NCI-H526 (cell line): ENCODE data around the gene VGF.

Source experiments
- DNase-seq, 2 experiments: peaks; one replicate each; lab custom pipeline; 2025; lab: John Stamatoyannopoulos, UW

The VGF gene

DNA sequence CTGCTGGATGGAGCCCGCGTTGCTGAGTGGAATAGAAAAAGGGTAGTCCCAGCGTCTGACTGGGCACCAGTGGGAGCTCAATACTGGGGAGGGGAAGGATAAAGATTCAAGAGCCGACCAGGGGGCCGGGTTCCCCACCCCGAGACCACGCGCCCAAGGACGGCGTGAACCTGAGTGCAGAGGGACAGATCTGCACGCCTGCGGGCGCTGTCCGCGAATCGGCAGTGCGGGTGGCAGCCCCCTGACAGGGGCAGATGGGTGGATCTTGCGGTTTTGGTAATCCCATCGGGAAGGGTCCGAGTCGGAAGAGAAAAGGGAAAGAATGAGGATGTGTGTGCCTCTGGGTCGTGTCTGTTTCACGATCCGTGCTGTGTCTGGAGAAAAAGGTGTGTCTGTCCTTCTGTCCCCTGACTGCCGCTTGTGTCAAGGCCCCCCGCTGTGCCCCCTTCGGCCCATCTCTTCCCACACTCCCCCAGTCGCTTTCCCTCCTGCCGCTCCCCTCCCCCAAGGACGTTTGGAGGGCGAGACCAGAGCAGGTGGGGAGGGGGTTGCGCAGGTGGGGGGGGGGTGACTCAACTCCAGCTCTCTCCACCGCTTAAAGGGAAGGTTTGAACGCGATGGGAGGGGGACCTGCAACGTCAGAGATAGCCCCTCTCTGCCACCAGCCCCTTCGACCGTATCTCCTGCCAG is 734 bp upstream of the VGF start:
- no peak for DNase-seq

DNA sequence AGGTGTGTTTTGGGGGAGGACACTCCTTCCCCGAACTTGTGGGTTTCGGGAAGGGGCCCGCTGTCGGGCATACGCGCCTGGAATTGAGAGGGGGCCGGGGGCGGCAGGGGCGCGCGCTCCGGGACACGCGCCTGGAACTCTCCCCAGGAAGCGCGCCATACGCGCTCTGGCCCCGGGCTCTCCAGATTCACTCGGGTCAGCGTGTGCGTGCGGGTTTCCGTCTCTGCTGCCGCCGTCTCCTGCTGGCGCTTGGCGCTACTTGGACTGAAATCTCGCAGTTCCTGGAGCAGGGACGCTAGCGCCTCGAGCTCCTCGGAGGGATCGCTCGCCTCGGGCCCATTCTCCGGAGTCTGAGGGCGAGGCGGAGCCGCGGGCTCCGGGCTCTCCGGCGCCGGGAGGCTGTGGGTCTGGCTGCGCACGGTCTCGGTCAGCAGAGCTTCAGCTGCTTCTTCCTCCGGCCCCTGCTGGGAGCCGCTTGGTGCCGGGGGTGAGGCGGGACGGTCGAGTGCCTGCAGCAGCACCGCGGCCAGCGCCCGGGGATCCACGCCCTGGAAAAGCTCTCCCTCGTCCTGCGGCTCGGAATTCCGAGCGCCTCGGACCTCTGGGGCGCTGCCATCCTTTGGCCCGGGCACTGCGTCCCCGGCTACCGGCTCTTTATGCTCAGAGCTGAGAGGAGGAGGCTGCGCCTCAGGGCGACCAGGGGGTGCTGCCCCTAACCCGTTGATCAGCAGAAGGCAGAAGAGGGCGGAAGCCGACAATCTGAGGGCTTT is 1.1 kb downstream of the VGF start:
- DNase-seq, result peak in 1 of 2 experiments; percentile 50

DNA sequence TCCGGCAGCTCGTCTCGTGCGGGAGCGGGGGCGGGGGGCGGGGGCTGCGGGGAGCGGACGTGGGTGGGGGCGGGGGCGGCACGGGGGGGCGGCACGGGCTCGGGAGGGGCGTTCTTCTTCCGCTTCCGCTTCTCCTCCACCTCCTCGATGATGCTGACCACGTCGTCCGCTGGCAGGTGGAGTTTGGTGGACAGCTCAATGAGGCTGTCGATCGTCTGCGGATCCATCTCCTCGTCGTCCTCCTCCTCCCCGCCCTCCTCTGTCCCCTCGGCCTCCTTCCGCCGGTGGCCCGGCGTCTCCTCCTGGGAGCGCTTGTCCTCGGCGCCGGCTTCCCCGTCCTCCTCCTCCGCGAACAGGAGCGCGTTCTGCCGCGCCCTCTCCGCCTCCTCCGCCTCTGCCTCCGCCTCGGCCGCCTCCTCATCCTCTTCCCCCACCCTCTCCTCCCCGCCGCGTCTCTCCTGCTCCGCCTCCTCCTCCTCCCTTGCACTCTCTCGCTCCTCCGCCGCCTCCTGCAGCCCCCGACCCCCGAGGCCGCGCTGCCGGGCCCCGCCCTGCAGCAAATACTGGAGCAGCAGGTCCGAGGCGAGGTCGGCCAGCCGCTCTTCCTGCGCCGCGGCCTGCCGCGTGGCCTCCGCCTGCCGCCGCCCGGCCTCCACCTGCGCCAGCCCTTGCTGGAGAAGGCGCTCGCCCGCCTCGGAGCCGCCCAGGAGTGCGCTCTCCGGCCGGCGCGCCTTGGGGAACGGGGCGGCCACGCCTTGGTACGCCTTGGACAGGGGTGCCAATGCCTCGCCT is 1.9 kb downstream of the VGF start:
- peak; percentile 26 to 79 for DNase-seq

DNA sequence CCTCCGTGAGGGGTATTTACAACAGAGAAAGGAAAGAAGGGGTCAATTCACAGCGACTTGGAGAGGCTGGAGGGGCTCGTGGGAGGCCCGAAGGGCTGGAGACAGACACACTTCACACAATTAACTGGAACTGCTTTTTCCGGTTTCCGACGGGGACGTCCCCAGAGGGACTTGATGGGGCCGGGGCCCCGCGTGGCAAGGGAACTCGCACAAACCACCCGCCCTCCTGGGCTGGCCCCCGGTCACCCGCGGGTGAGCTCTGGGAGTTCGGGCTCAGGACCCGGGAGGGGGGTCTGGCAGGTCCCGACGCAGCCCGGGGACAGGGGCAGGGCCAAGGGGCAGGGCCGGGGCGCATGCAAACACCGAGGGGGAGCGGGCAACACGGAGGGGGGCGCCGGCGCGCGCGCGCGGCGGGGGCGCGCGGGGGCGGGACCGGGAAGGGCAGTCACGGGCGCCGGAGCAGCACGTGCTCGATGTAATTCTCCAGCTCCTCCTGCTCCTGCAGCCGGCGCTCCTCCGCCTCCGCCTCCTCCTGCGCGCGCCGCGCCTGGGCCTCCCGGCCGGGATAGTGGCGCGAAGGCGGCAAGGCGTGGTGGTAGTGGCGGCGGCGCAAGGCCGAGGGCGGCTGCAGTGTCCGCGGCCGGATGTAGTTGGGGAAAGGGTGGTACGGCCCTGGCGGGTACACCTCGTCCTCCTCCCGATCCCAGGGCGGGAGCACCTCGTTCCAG is 2.7 kb downstream of the VGF start:
- peak; percentile 35 to 85 for DNase-seq

DNA sequence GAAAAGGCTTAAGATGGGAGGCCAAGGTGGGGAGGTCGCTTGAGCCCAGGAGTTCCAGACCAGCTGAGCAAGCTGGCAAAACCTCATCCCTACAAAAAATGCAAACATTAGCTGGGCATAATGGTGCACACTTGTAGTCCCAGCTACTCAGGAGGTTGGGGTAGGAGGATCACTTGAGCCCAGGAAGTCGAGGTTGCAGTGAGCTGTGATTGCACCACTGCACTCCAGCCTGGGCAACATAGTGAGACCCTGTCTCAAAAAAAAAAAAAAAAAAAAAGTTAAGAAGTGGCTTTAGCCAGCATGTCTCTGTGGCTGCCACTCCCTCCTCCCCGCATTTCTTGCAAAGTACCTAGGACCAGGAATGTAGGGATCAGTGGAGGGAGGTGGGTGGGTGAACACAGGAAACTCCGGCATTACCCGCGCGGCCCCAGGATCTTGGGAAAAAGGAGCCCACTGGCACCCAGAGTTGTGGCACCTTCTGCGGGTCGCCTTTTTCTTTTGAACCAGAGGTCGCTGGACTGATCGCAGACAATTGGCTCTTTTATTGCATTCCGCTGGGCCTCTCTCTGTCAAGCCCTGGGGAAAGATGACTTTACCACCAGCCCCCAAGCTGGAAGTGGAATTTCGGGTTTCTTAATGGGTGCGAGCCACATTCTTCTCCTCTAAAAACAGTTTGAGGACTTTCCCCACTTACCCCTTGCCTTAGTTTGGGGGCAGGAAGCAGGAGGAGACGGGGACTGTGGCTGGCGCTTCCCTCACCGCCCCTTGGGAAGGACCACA is 3.5 kb downstream of the VGF start:
- DNase-seq, result no peak

DNA sequence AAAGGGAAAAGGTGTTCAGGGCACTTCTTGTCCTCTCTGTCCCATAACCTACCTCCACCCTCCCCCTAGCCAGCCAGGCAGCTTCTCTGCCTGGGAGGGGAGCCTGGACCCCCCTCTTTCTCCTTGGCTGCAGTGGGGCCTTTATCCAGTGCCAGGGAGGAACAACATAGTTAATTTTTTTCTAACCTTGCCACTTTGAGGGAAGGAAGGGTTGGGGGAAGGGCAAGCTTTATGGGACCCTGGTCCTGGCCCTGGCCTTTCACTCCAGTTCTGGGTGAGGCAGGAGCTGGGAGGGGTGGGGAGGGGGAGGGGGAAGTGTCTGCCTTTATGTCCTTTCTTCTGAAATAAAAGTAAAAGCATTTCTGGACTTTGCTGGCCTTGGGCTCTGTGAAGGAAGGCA is 4.5 kb downstream of the VGF start:
- no peak for DNase-seq

DNA sequence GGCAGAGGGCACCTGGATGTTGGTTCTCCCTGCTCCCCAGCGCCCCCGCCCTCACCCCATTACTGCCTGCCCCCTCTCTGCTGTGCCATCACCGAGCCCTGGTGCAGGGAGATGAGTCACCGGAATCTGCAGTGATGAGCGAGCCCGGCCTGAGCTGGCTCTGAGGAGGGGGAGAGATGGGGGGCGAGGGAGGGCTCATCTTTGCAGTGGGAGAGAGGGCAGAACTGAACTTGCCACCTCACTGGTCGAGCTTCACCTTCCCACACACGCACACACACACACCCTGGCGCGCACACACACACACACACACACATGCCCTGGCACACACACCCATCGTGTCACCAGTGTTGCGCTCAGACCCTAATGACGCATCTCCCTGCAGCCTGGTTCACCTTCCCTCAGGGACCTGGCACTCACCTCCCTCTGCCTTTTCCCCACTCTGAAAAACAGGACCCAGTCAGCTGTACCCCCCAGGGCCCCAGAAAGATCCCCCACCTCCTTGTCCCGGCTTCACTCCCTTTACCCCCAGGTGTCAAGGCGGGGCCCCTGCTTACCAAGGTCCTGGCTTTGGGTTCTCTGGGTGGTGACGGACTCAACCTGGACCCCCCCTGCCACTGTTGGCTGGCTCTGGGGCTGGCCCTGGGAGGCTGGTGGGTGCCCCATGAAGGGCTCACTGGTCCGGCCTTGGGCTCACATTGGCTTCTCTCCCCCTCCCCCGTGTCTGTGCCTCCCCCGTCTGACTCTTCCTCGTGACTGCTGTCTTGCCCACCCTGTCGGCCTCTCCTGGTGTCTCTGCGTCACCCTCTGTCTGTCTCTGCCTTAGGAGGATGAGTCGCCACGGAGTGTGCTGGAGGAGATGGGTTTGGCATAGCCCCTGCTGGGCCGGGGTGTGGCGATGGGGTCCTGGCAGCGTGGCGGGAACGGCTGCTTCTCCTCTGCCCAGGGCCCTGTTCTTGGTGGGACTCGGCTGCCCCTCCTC is 5.4 kb downstream of the VGF start:
- DNase-seq, result no peak

DNA sequence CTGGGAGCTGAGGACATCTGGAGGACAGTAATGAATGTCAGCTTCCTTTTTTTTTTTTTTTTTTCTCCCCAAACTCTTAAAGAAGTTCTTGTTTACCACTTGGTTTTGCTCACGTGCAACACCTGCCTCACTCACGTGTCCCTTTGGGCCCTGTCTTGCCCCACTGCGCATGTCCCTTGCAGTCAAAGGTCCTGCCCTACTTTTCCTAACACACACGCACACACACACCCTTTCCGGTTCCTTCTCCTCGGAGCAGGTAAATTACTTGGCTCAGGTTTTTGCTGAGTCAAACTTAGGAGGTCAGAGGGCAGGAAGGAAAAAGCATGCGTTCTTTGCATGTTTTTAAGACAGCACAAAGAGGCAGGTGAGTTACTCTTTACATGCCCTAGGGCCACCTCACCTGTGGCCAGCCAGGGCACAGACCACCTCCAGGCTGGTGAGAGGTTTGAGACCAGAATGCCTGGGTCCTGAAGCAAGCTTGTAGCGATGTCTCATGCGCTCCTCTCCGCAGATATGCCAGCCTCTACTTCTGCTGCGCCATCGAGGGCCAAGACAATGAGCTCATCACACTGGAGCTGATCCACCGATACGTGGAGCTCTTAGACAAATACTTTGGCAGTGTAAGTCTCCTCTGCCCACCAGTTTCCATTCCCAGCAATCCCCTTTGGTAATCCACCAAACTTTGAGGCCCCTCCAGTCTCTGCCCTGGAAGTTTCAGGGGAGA is 8.3 kb downstream of the VGF start:
- no peak for DNase-seq

DNA sequence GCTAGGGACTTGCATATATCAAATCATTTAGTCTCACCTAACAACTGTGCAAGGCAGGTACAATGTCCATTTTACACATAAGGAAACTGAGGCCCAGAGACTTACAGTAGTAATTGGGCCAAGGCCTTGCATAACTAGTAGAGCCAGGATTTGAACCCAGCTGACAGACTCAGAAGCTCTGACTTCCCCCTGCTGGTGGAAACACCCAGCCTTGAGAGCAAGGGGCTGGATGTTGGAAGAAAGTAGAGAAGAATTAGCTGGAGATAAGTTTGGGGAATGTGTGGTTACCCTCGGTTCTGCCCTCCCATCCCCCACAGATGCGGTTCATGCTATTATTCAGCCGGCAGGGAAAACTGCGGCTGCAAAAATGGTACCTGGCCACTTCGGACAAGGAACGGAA is 9.1 kb downstream of the VGF start:
- no peak for DNase-seq

DNA sequence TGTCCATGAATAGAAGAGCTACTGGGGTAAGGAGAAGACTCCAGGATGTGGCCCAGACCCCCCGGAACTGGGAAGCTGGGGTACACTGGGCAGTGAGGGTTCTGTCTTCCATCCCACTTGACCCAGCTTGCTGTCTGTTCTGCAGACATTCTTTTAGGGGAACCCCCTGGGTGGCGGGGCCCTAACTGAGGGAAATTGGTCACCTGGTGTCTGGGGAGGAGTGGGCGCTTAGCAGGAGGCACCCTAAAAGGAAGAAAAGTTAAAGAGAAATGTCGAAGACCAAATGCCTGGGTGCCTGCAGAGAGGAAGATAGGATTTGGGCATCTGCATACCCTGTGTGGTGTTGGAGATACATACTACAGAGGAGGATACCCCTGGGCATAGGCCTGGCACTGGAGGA is 10.1 kb downstream of the VGF start:
- no peak for DNase-seq

DNA sequence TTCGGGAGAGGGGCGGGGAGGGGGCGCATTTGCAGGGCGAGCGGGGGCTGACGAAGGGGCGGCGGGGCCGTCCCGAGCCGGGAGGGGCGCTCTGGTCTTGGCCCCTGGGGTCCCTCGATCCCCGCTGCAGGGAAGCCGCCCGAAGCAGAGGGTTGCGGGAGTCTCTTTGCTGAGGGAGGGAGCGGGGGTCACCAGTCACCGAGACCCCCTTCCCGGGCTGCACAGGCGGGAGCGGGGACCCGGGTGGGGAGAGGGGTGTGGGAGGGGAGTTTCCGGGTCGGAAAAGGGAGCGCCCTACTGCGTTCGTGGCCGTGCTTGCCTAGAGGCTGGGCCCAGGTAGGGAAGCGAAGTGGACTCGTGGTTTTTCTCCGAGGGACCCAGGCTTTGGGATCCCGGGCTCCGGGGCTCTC is 10.7 kb downstream of the VGF start:
- DNase-seq, result peak in 1 of 2 experiments; percentile 58

DNA sequence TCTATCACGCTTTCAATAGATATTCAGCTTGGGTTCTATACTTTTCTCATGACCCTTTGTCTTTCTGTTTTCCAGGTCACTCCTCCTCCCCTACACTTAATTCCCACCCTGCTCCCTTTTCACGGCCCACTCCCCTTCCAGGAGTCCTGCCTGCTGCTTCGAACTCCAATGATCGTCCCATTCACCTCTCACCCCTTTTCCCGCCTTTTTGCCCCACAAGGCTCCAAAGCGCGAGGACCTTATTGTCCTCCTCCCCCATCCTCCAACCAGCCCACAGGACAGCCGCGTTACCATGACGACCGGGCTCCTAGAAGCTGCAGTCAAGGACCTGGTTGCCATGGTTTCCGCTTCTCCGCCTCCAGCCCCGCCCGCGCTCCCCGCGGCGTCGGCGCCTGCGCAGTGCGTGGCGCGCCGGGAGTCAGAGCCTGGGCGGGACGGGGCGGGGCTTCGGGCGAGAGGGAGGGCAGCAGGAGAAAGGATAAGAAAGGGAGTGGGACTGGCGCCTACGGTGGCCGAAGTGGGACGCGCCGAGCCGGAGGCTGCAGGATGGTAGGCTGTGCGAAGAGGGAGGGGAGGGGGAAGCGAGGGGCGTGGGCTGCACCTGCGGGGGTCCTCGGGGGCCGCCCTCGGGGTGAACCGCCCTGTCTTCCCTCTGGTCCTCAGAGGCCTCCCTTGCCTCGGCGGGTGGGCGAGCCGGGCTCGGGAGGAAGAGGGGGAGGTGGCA is 11.2 kb downstream of the VGF start, which contains the start of gene AP1S1:
AP1S1 (plus strand) TSS at position 508 of the 724 bp plus-strand sequence; CDS start at position 547, 39 bp downstream.
- DNase-seq, result peak; percentile 95 to 98

DNA sequence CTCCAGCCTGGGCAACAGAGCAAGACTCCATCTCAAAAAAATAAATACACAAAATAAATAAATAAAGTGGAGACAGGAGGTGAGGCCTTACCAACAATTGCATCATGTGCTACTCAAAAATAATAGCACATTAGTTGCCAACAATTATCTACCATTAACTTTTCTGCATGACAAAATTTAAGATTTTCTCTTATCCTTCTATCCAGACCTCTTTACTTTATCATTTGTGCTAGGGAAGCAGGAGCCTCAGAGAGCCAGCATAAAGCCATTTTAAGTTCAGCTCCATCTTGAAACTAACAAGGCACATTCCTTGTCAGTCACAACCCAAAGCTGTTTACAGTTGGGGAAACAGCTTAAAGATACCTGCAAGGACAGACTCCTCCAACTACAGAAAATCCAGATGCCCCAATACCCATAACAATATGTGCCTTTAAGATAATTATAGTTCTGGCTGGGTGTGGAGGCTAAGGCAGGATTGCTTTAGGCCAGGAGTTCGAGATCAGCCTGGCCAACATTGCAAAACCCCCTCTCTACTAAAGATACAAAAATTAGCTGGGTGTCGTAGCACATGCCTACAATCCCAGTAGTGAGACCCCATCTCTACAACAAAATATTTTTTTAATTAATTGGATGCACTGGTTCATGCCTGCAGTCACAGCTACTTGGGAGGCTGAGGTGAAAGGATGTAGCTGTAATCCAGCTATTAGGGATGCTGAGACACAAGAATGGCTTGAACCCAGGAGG is 13.3 kb downstream of the VGF start:
- no peak for DNase-seq

DNA sequence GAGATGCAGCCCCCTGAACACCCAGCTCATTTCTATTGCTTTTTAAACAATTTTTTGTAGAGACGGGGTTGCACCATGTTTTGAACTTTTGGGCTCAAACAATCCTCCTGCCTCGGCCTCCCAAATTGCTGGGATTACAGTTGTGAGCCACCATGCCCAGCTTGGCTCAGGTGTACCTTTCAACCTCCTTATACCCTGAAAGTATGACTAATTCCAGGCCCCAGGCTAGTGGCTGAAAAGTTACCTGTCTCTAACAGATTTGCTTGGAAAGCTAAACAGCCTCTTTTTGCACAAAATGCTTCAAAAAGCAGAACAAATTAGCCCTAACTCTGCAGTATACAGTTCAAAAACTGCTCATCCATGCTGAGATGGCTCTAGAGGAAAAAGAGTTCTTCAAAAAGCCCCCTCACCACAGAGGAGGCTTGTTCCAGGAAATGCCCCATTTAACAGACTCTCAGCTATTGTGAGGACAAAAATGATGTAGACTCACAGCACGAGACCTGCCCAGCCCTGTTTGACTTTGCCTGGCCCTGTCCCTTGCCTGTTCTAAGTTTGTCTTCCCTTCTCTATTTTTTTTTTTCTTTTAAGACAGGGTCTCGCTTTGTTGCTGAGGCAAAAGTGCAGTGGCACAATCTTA is 24.5 kb downstream of the VGF start:
- DNase-seq, result no peak

DNA sequence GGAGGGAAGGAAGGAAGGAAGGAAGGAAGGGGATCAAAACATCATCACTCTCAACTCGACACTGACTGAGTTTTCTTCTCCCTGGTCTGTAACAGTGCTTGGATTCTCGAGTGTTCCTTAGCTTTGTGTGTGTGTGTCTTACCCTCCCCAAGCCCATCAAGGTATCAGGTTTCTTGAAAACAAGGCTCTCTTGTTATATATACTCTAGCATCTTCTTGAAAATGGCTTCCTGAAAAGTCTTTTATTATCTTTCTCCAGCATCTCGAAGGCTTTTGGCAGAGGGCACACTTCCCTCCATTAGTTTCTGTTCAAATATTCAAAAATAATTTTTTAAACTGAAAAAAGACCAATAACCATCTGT is 25.1 kb downstream of the VGF start:
- no peak for DNase-seq

DNA sequence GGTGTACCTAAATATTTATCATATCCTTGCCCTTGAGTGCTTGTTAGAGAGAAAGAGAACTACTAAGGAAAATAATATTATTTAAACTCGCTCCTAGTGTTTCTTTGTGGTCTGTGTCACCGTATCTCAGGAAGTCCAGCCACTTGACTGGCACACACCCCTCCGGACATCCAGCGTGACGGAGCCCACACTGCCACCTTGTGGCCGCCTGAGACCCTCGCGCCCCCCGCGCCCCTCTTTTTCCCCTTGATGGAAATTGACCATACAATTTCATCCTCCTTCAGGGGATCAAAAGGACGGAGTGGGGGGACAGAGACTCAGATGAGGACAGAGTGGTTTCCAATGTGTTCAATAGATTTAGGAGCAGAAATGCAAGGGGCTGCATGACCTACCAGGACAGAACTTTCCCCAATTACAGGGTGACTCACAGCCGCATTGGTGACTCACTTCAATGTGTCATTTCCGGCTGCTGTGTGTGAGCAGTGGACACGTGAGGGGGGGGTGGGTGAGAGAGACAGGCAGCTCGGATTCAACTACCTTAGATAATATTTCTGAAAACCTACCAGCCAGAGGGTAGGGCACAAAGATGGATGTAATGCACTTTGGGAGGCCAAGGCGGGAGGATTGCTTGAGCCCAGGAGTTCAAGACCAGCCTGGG is 27.0 kb downstream of the VGF start:
- peak in 1 of 2 experiments; percentile 28 for DNase-seq

DNA sequence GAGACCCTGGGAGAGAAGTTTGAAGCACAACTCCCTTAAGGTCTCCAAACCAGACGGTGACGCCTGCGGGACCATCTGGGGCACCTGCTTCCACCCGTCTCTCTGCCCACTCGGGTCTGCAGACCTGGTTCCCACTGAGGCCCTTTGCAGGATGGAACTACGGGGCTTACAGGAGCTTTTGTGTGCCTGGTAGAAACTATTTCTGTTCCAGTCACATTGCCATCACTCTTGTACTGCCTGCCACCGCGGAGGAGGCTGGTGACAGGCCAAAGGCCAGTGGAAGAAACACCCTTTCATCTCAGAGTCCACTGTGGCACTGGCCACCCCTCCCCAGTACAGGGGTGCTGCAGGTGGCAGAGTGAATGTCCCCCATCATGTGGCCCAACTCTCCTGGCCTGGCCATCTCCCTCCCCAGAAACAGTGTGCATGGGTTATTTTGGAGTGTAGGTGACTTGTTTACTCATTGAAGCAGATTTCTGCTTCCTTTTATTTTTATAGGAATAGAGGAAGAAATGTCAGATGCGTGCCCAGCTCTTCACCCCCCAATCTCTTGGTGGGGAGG is 27.6 kb downstream of the VGF start:
- no peak for DNase-seq
